GM19463 (cell line): ENCODE data around the gene STEAP1B.
"Not testable (repeated sequence)": the region's sequence is repeated elsewhere in the genome, so short reads cannot be mapped to it uniquely, and the experiment has no call there.

ENCODE experiments used
- ATAC-seq: cut with Tn5 transposase; IDR thresholded peaks from one replicate; pipeline ENCODE4 v1.9.1; 2021; ENCODE audit warnings: mild to moderate bottlenecking, moderate library complexity; ENCODE audit not compliant: unreplicated experiment

STEAP1B gene

DNA sequence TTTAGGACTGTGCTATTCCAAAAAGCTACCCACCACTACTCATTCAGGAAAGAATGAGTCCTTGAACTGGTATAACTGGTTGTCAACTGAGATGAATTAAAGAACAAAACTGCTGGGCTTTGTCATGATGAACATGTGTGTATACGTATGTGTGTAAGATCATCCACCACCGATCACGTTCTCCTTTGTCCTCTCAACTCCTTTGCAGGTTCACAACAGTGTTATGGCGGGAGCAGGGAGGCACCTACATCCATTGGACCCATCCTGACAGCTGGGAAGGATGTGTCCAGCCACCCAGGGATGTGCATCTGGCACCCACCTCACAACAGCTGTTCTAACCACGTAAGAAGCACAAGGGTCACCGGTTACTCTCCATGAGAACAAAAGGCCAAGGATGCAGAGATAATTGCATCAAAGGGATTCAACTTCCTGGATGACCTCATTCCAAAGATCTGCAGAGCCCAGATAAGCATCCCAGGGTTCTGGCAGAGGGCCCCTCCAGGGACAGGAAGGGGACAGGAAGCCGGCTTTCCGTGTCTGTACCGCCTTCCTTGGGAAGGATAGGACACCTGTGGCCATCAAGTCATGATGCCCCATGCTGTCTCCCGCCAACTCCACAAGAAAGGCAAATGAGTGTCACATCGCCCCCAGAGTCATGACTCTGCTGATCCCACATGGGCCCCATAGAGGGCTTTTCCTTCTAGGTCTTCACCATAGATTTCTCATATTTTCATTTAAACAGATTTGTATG lies 66.1 kb downstream of the STEAP1B start:
- no peak for ATAC-seq

DNA sequence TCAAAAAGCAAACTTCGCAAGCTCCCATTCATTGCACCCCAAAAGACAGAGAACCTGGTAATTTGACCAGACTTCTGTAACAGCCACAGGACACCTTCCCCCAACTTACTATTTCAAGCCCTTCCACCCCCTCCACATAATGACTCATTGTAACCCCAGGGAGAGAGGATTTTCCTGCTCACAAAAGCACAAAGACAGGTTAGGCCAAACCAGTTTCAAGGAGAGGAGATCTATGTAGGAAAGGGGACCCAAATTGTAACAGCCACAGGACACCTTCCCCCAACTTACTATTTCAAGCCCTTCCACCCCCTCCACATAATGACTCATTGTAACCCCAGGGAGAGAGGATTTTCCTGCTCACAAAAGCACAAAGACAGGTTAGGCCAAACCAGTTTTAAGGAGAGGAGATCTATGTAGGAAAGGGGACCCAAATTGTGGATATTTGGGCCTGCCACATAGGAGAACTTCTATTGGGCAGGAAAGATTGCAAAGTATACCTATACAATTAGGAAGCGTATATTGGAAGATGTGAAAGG lies 66.8 kb downstream of the STEAP1B start:
- ATAC-seq: not testable (repeated sequence)

DNA sequence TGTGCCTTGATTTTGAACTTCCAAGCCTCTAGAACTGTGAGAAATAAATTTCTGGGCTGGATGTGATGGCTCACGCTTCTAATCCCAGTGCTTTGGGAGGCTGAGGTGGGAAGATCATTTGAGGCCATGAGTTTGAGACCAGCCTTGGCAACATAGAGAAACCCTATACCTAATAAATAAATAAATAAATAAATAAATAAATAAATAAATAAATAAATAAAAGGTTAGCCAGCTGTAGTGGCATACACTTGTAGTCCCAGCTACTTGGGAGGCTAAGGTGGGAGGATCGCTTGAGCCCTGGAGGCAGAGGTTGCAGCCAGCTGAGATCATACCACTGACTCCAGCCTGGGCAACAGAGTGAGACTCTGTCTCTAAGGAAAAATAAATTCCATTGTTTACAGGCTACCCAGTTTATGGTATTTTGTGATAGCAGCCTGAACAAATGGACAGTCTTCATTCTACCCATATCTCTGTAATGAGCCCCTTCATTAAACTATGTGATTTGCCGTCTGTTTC lies 67.7 kb downstream of the STEAP1B start:
- no peak for ATAC-seq

GRCh38 chr7:22430457-22430856 lies 69.5 kb downstream of the STEAP1B start:
- no peak for ATAC-seq

- ATAC-seq: no peak
Measured at GRCh38 chr7:22429386-22429785, 70.6 kb downstream of the STEAP1B start.

- no peak for ATAC-seq
Measured at GRCh38 chr7:22427855-22428254, 72.1 kb downstream of the STEAP1B start.

DNA sequence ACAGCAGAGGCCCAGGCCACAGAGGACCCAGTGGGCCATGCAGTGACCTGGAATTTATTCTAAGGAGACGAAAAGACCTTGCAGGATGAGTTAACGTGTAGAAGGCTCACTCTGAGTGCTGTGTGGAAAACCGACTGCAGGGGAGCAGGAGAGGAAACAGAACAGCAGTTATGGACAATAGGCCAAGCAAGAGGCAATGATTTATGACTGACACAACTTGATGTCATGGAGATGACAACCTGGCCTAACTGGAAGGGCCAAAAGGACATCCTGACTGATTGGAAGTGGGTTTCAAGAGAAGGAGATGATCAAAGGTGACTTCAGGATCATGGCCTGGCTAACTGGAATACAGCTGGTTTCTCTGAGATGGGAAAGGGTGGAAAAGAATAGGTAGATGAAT lies 72.9 kb downstream of the STEAP1B start:
- ATAC-seq: no peak

- ATAC-seq: no peak
Measured at GRCh38 chr7:22426463-22427094, 73.4 kb downstream of the STEAP1B start.

GRCh38 chr7:22425361-22425760 lies 74.6 kb downstream of the STEAP1B start:
- ATAC-seq: no peak

- no peak for ATAC-seq
Measured at GRCh38 chr7:22422831-22423615, 77.0 kb downstream of the STEAP1B start.

DNA sequence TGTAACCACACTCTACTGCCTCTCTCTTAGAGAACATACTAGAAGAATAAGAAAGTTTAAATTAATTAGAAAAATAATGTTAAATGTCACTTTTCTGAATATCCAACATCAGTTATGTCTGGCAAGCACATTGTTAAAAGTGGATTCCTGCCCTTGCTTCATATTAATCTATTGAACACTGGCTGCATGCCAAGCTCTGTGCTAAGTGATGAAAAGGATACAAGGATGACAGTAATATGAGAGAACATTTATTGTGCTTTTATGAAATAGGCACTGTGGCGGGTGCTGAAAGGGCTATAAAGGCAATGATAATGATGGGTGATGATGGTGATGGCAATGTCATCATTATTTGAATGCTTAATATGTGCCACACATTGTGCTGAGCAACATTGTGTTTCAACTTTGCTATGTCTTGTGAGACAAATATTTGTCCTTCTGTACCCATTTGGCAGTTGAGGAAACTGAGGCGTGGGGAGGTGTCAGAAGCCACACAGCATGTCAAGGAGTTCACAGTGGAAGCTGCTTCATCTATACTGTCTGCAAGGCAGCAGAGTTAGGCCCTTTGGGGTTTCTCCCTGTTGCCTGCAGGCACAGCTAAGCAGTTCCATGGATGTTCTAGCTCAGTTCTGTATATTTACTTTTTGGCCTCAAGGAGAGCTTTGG lies 78.9 kb downstream of the STEAP1B start:
- ATAC-seq: no peak

DNA sequence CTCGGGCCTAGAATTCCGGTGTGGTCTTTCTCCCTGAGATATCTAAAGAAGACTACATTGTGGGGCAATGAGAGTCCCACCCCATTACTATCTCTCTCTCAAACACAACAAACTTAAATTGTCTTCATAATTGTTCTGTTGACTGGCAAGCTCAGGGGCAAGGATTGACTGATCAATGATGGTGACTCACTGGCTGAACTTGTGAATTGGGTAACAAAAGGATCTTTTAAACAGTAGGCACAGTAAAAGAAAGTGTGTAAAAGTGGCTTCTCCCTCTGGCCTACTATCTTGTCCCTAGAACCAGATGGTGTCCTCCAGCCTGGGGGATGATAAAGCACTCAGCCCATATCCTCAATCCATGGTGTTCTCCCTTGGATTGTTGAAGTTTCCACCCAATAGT lies 80.0 kb downstream of the STEAP1B start:
- no peak for ATAC-seq

DNA sequence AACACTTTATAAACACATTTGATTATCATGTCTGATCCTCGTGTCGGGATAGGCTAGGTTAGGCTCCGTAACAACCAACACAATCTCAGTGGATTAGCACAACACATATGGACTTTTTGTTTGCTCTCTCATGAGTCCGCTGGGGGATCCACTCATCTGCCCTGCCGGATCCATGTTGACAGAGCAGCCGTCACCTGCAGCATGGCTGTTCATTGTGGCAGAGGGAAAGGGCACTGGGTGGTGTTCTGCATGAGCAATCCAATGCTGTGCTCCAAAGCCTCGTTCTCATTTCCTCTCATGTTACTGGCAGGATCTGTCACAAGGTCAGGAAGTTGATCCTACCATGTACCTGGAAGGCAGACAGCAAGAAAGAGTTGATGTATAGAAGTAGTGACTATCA lies 80.5 kb downstream of the STEAP1B start:
- no peak for ATAC-seq

- ATAC-seq: no peak
Measured at GRCh38 chr7:22418251-22419046, 81.5 kb downstream of the STEAP1B start.

GRCh38 chr7:22417841-22418240 lies 82.1 kb downstream of the STEAP1B start:
- no peak for ATAC-seq

- ATAC-seq: no peak
Measured at GRCh38 chr7:22417349-22417748, 82.6 kb downstream of the STEAP1B start.

DNA sequence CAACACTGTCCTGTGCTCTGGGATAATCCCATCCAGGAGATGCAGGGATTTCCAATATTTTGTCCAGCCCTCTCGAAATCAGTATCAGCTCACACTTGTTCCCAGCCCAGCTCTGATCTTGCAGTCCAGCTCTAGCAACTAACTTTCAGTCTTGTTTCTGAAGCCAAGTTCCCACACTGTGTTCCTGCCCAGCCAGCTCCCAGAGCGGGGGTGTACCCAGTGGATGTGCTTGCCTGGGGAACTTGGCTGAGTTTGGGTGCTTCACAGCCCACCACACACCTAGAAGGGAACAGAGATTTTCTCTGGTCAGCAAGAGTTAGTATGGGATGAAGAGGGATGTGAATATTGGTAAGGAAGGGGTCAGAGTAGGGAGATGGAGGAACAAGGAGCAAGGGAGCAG lies 85.6 kb downstream of the STEAP1B start:
- ATAC-seq: no peak

DNA sequence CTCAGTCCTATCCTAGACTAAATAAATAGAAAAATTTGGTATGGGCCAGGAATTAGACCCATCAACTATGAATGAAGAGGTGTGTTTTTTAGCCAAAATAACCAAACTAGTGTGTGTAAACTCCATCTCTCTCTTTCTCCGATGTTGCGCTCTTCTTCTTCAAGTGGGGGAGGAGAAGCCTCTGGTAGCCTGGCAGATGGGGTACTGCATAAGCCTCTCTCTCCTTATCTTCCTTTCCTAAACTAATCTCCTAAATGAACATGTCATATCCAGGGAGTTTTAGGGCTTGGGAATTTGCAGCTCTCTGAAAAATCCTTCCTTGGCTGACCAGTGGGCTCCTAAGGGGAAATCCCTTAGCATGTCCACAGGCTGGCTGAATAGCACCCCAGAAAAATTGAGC lies 86.8 kb downstream of the STEAP1B start:
- ATAC-seq: no peak

- no peak for ATAC-seq
Measured at GRCh38 chr7:22411977-22412693, 87.9 kb downstream of the STEAP1B start.
